Hindlimb muscle (tissue), 1 donor: ENCODE measurements around the gene SERF2. TPM values are rescaled to one million over a fixed set of nuclear protein-coding genes. Genes with fewer than 3 reads are reported as not detected.
"Not testable (repeated sequence)": the region's sequence is repeated elsewhere in the genome, so short reads cannot be mapped to it uniquely, and the experiment has no call there.

ENCODE experiments used
- DNase-seq: peaks from one replicate; pipeline ENCODE4 v3.0.0-alpha.2; 2013
- polyA plus RNA-seq: library from polyadenylated mRNA; unstranded; fragments of 120-200 nt; gene quantifications from one replicate; pipeline ENCODE4 v1.2.1, GENCODE V29; 2013; ENCODE audit not compliant: insufficient read length

Gene SERF2
- 536 TPM for polyA plus RNA-seq

GRCh38 chr15:43791993-43792760 lies at the start of gene SERF2:
SERF2 (plus strand) TSS chr15:43792320; CDS start chr15:43792377, 57 bp downstream.
- DNase-seq, result peak; percentile 100

- peak; percentile 94 for DNase-seq
Measured at GRCh38 chr15:43746245-43746902, 45.7 kb upstream of the SERF2 start, which contains the start of gene PDIA3. PDIA3 (plus strand) TSS chr15:43746438; CDS start chr15:43746540, 102 bp downstream.

GRCh38 chr15:43746903-43747309 lies 45.2 kb upstream of the SERF2 start:
- DNase-seq, result not testable (repeated sequence)

- no peak for DNase-seq
Measured at GRCh38 chr15:43748376-43748775, 43.7 kb upstream of the SERF2 start.

GRCh38 chr15:43749690-43750345 lies 42.3 kb upstream of the SERF2 start:
- no peak for DNase-seq

- DNase-seq, result no peak
Measured at GRCh38 chr15:43751885-43752284, 40.2 kb upstream of the SERF2 start.

- DNase-seq, result no peak
Measured at GRCh38 chr15:43762824-43763223, 29.3 kb upstream of the SERF2 start.

GRCh38 chr15:43763819-43764446 lies 28.2 kb upstream of the SERF2 start:
- DNase-seq, result no peak

GRCh38 chr15:43769584-43770228 lies 22.4 kb upstream of the SERF2 start:
- no peak for DNase-seq

- no peak for DNase-seq
Measured at GRCh38 chr15:43771816-43772215, 20.3 kb upstream of the SERF2 start.

GRCh38 chr15:43772624-43773023 lies 19.5 kb upstream of the SERF2 start:
- no peak for DNase-seq

- no peak for DNase-seq
Measured at GRCh38 chr15:43774062-43774461, 18.1 kb upstream of the SERF2 start.

GRCh38 chr15:43775411-43775965 lies 16.6 kb upstream of the SERF2 start:
- DNase-seq, result no peak

GRCh38 chr15:43776101-43776717 lies 15.9 kb upstream of the SERF2 start:
- DNase-seq, result no peak

GRCh38 chr15:43776718-43777266 lies 15.3 kb upstream of the SERF2 start, which contains the start of gene ELL3:
ELL3 (minus strand) TSS chr15:43776966; CDS start chr15:43776901, 65 bp downstream.
- DNase-seq, result no peak

- DNase-seq, result peak; percentile 78
Measured at GRCh38 chr15:43777267-43777914, 14.7 kb upstream of the SERF2 start.

GRCh38 chr15:43779016-43779415 lies 13.1 kb upstream of the SERF2 start:
- no peak for DNase-seq

GRCh38 chr15:43789409-43789808 lies 2.7 kb upstream of the SERF2 start:
- DNase-seq, result no peak

GRCh38 chr15:43792761-43793476 lies 799 bp downstream of the SERF2 start:
- DNase-seq, result peak; percentile 30

GRCh38 chr15:43793647-43794046 lies 1.5 kb downstream of the SERF2 start:
- no peak for DNase-seq
